HepG2 (cell line): Measurements from ENCODE around the gene CIROP. TPM values are rescaled to one million over a fixed set of nuclear protein-coding genes. Genes with fewer than 3 reads are reported as not detected.
A peak's percentile ranks its signal among the peaks of the same experiment; 100 is the strongest.

Experiments
- AGO2 ChIP-seq: fragments of 200-400 bp; formaldehyde crosslinking; optimal IDR thresholded peaks from 2 replicates; pipeline ENCODE3; 2017; ENCODE audit warnings: mild to moderate bottlenecking, low read depth, low read length, moderate library complexity
- DNMT3B ChIP-seq: conservative IDR thresholded peaks from 2 replicates; pipeline ENCODE4 v1.6.1; 2016; ENCODE audit warnings: missing biosample characterization, control low read depth
- EED ChIP-seq: sonication (generic); formaldehyde crosslinking; IDR thresholded peaks from 2 replicates; pipeline ENCODE4 v1.5.0; 2020; ENCODE audit warnings: mild to moderate bottlenecking, missing genetic modification reagents
- GATA4 ChIP-seq: sonication (generic); IDR thresholded peaks from 2 replicates; pipeline ENCODE4 v1.6.1; 2016; ENCODE audit warnings: antibody characterized with exemption, low read depth, borderline replicate concordance
- MAFF ChIP-seq: IDR thresholded peaks from 2 replicates; pipeline ENCODE4 v1.6.1; 2011; ENCODE audit warnings: low read depth, low read length, improper control_type of control experiment
- PHF5A ChIP-seq: IDR thresholded peaks from one replicate; pipeline ENCODE4 v1.6.1; 2018; ENCODE audit warnings: low read depth, missing genetic modification reagents; ENCODE audit not compliant: unreplicated experiment
- POLR2A ChIP-seq, 2 experiments: IDR thresholded peaks; 2 replicates each; pipeline ENCODE4 v1.6.1; 2011; ENCODE audit warnings: low read depth in 2 of 2, low read length in 2 of 2, mild to moderate bottlenecking in 1 of 2, moderate library complexity in 1 of 2; ENCODE audit not compliant: insufficient read depth in 1 of 2
- POLR2AphosphoS5 ChIP-seq: IDR thresholded peaks from 2 replicates; pipeline ENCODE4 v1.6.1; 2012; ENCODE audit warnings: low read depth, low read length
- POLR2G ChIP-seq: fragments of 200-400 bp; formaldehyde crosslinking; IDR thresholded peaks from 2 replicates; pipeline ENCODE4 v1.6.1; 2018; ENCODE audit warnings: mild to moderate bottlenecking, low read depth, low read length, moderate library complexity
- RBFOX2 ChIP-seq: fragments of 200-400 bp; formaldehyde crosslinking; IDR thresholded peaks from 2 replicates; pipeline ENCODE4 v1.6.1; 2017; ENCODE audit warnings: low read depth, mild to moderate bottlenecking, low read length
- RBM39 ChIP-seq: fragments of 200-400 bp; formaldehyde crosslinking; IDR thresholded peaks from one replicate; pipeline ENCODE4 v1.6.1; 2018; ENCODE audit warnings: antibody characterized with exemption, mild to moderate bottlenecking, low read depth, low read length; ENCODE audit not compliant: poor library complexity, severe bottlenecking
- SETDB1 ChIP-seq: sonication (generic); formaldehyde crosslinking; IDR thresholded peaks from 2 replicates; pipeline ENCODE4 v1.5.1; 2020; ENCODE audit warnings: missing genetic modification reagents, mild to moderate bottlenecking, borderline replicate concordance
- SIX4 ChIP-seq: sonication (generic); formaldehyde crosslinking; IDR thresholded peaks from 2 replicates; pipeline ENCODE4 v1.4.0; 2020; ENCODE audit warnings: missing genetic modification reagents
- SMYD3 ChIP-seq: sonication (generic); formaldehyde crosslinking; IDR thresholded peaks from 2 replicates; pipeline ENCODE4 v1.8.1; 2023; ENCODE audit warnings: mild to moderate bottlenecking, missing genetic modification reagents
- SOX6 ChIP-seq, 2 experiments: fragments of 450-650 bp in 1 of 2; sonication (generic) in 1 of 2; formaldehyde crosslinking in 1 of 2; IDR thresholded peaks; 2 replicates each; pipeline versions ENCODE4 v1.4.0 to v1.6.1; 2017 to 2020; ENCODE audit warnings: antibody characterized with exemption in 1 of 2, mild to moderate bottlenecking in 1 of 2, missing genetic modification reagents in 1 of 2
- TCF7L2 ChIP-seq: IDR thresholded peaks from 2 replicates; pipeline ENCODE4 v1.6.1; 2011; ENCODE audit warnings: mild to moderate bottlenecking, low read depth, low read length, moderate library complexity
- TGIF2 ChIP-seq: IDR thresholded peaks from 2 replicates; pipeline ENCODE4 v1.6.1; 2016; ENCODE audit warnings: control low read depth, missing compliant biosample characterization
- THAP7 ChIP-seq: sonication (generic); formaldehyde crosslinking; IDR thresholded peaks from 2 replicates; pipeline ENCODE4 v1.8.1; 2023; ENCODE audit warnings: mild to moderate bottlenecking, missing genetic modification reagents
- TRIM22 ChIP-seq: fragments of 450-650 bp; IDR thresholded peaks from 2 replicates; pipeline ENCODE4 v1.6.1; 2017
- ZBTB10 ChIP-seq: sonication (generic); formaldehyde crosslinking; IDR thresholded peaks from 2 replicates; pipeline ENCODE4 v1.4.0; 2020; ENCODE audit warnings: missing genetic modification reagents, borderline replicate concordance
- ZBTB38 ChIP-seq: sonication (generic); formaldehyde crosslinking; IDR thresholded peaks from 2 replicates; pipeline ENCODE4 v1.5.1; 2020; ENCODE audit warnings: mild to moderate bottlenecking, missing genetic modification reagents
- ZMAT3 ChIP-seq: sonication (generic); formaldehyde crosslinking; conservative IDR thresholded peaks from 2 replicates; pipeline ENCODE4 v1.7.0; 2021; ENCODE audit warnings: missing genetic modification reagents
- ZNF280B ChIP-seq: sonication (generic); formaldehyde crosslinking; IDR thresholded peaks from 2 replicates; pipeline ENCODE4 v1.5.0; 2020; ENCODE audit warnings: missing genetic modification reagents, mild to moderate bottlenecking, borderline replicate concordance
- ZNF891 ChIP-seq: sonication (generic); formaldehyde crosslinking; IDR thresholded peaks from 2 replicates; pipeline ENCODE4 v1.5.0; 2020; ENCODE audit warnings: mild to moderate bottlenecking, missing genetic modification reagents
- polyA plus RNA-seq, 8 experiments: library from polyadenylated mRNA; depleted of rRNA in 3 of 8; stranded (reverse) in 7 of 8; unstranded in 1 of 8; fragments of >200 nt; fragmentation: Illumina TruSeq in 4 of 8; extraction: Trizol in 4 of 8; gene quantifications; 2 replicates each; pipeline versions ENCODE4 v1.2.1 to v1.2.3, GENCODE V29; 2011 to 2016; ENCODE audit warnings: low read depth in 4 of 8, missing spikeins in 1 of 8, mixed read lengths in 1 of 8; ENCODE audit not compliant: insufficient read depth in 1 of 8
- total RNA-seq, 5 experiments: library from RNA; depleted of rRNA; stranded (reverse); fragments of >200 nt; fragmentation: Illumina TruSeq; extraction: Trizol; gene quantifications; 2 replicates each; pipeline ENCODE4 v1.2.3, GENCODE V29; 2016; ENCODE audit warnings: low read depth in 1 of 5

Gene CIROP
- total and polyA plus RNA-seq, 2 of the 13 experiments (the other 11 are each of a cell fraction or from before 2014, with no cell fraction given) = 0.07 TPM; not detected in 1

GRCh38 chr14:23058654-23059504 lies 45.9 kb downstream of the CIROP start (continued):
- TF ChIP-seq MAFF = peak; percentile 26
- TF ChIP-seq ZBTB10 = no peak
- TF ChIP-seq ZNF891 (CRISPR knock-in tag) = 0 out of 2 replicates have a peak, but pooled peaks have one; percentile 26
- TF ChIP-seq RBM39 = peak; percentile 53
- TF ChIP-seq TCF7L2 = no peak
- no peak for TF ChIP-seq SMYD3 (CRISPR knock-in tag)
- TF ChIP-seq TRIM22 = no peak
- TF ChIP-seq ZBTB38 = peak; percentile 84
- no peak for TF ChIP-seq GATA4
- TF ChIP-seq TGIF2 (CRISPR knock-in tag) = no peak
- TF ChIP-seq SOX6 (IDR thresholded peaks at IDR 0.05) = peak; percentile 59; the same call in 1 of the 2 replicates
- no peak for TF ChIP-seq SOX6 (CRISPR knock-in tag; IDR thresholded peaks at IDR 0.05)
- TF ChIP-seq AGO2 = peak; percentile 93
- no peak for TF ChIP-seq ZMAT3
- TF ChIP-seq POLR2AphosphoS5 = peak; percentile 20; the same call in 1 of the 2 replicates
- peak; percentile 82; the same call in 1 of the 2 replicates for TF ChIP-seq EED (CRISPR knock-in tag)
- TF ChIP-seq DNMT3B (CRISPR knock-in tag) = no peak
- TF ChIP-seq RBFOX2 = peak; percentile 66
- no peak for TF ChIP-seq SIX4
- TF ChIP-seq SETDB1 (CRISPR knock-in tag) = no peak
- TF ChIP-seq POLR2A (IDR thresholded peaks at IDR 0.05; ENCODE audit: insufficient read depth in 1 of 2, low read depth in 2 of 2, low read length in 2 of 2) = 0 out of 4 replicates have a peak, but pooled peaks of 1 of the 2 experiments have one; percentile 34
- TF ChIP-seq POLR2G = 0 out of 2 replicates have a peak, but pooled peaks have one; percentile 18
- TF ChIP-seq ZNF280B (CRISPR knock-in tag) = peak; percentile 66; the same call in 1 of the 2 replicates
- TF ChIP-seq THAP7 (CRISPR knock-in tag) = 0 out of 2 replicates have a peak, but pooled peaks have one; percentile 51
- TF ChIP-seq PHF5A = peak; percentile 4
